H1 (cell line): ENCODE results near the gene TMEM243. TPM values are rescaled to one million over a fixed set of nuclear protein-coding genes. Genes with fewer than 3 reads are reported as not detected.

Experiments
- CTCF ChIA-PET: fragments of 300-600 bp; sonication (Branson Sonifier 250); formaldehyde crosslinking; loops from one replicate; lab custom pipeline; 2021; ENCODE audit not compliant: partially characterized antibody; lab: Charles Lee
- POLR2A ChIA-PET: fragments of 300-600 bp; sonication (Branson Sonifier 250); formaldehyde crosslinking; loops from one replicate; lab custom pipeline; 2021; ENCODE audit warnings: inconsistent platforms; ENCODE audit not compliant: partially characterized antibody; lab: Charles Lee
- DNase-seq, 2 experiments: peaks; one replicate each; pipeline versions ENCODE4 v3.0.0 to v3.0.0-alpha.2; 2010 to 2022; ENCODE audit warnings: low spot score in 2 of 2, low read depth in 1 of 2, mixed read lengths in 1 of 2
- FAIRE-seq: peaks from 2 replicates; lab custom pipeline; 2011; peaks lifted over from hg19 to GRCh38; lab: Jason Lieb, UNC
- H2AFZ ChIP-seq: 2 replicates; pipeline ENCODE4 v1.8.1; 2012; ENCODE audit warnings: low read length, inconsistent platforms
- H2AK5ac ChIP-seq: 2 replicates; pipeline ENCODE4 v1.6.1; 2013; ENCODE audit warnings: low read depth, low read length
- H2BK120ac ChIP-seq: replicated peaks from 2 replicates; pipeline ENCODE3; 2013; ENCODE audit warnings: low read depth, low read length, inconsistent platforms
- H2BK12ac ChIP-seq: 2 replicates; pipeline ENCODE4 v1.6.1; 2013; ENCODE audit warnings: low read depth, low read length
- H2BK15ac ChIP-seq: 2 replicates; pipeline ENCODE4 v1.6.1; 2013; ENCODE audit warnings: low read length
- H2BK20ac ChIP-seq: 2 replicates; pipeline ENCODE4 v1.6.1; 2013; ENCODE audit warnings: low read length
- H2BK5ac ChIP-seq: 2 replicates; pipeline ENCODE4 v1.6.1; 2013; ENCODE audit warnings: low read depth, low read length
- H3K14ac ChIP-seq: 2 replicates; pipeline ENCODE4 v1.6.1; 2013; ENCODE audit warnings: inconsistent platforms; ENCODE audit not compliant: insufficient read length
- H3K18ac ChIP-seq: 2 replicates; pipeline ENCODE4 v1.6.1; 2013; ENCODE audit warnings: low read length; ENCODE audit errors: extremely low read depth
- H3K23ac ChIP-seq: 2 replicates; pipeline ENCODE4 v1.6.1; 2013; ENCODE audit warnings: inconsistent platforms; ENCODE audit not compliant: insufficient read length
- H3K23me2 ChIP-seq: 2 replicates; pipeline ENCODE4 v1.6.1; 2013; ENCODE audit warnings: low read depth, low read length
- H3K27ac ChIP-seq: 2 replicates; pipeline ENCODE4 v1.6.1; 2011; ENCODE audit warnings: low read depth, low read length, inconsistent platforms
- H3K27me3 ChIP-seq, 4 experiments: replicated peaks in 1 of 4; 1 replicate in 1 of 4; 2 replicates in 3 of 4; pipeline versions ENCODE4 v1.6.1 to v1.8.1; 2011 to 2013; ENCODE audit warnings: low read length in 3 of 4, mild to moderate bottlenecking in 3 of 4, inconsistent platforms in 2 of 4, mixed read lengths in 2 of 4, moderate library complexity in 1 of 4; ENCODE audit not compliant: control insufficient read depth in 3 of 4, insufficient read depth in 3 of 4; ENCODE audit errors: extremely low read depth in 1 of 4
- H3K36me3 ChIP-seq, 4 experiments: 2 replicates each; pipeline versions ENCODE4 v1.6.1 to v1.8.1; 2011 to 2013; ENCODE audit warnings: mild to moderate bottlenecking in 4 of 4, low read length in 3 of 4, moderate library complexity in 2 of 4, control low read depth in 1 of 4, inconsistent platforms in 1 of 4; ENCODE audit not compliant: insufficient read depth in 4 of 4, control insufficient read depth in 2 of 4
- H3K4ac ChIP-seq: replicated peaks from 2 replicates; pipeline ENCODE3; 2013; ENCODE audit warnings: low read length, low read depth, mixed read lengths, inconsistent platforms; ENCODE audit not compliant: insufficient read length
- H3K4me1 ChIP-seq, 4 experiments: replicated peaks in 1 of 4; 1 replicate in 1 of 4; 2 replicates in 3 of 4; pipeline versions ENCODE4 v1.6.1 to v1.8.1; 2011 to 2013; ENCODE audit warnings: low read length in 3 of 4, inconsistent platforms in 2 of 4, mixed read lengths in 1 of 4; ENCODE audit not compliant: insufficient read depth in 4 of 4, control insufficient read depth in 3 of 4
- H3K4me2 ChIP-seq, 2 experiments: 2 replicates each; pipeline versions ENCODE4 v1.6.1 to v1.8.1; 2011 to 2013; ENCODE audit warnings: low read depth in 2 of 2, low read length in 2 of 2, control low read depth in 1 of 2, inconsistent platforms in 1 of 2, mild to moderate bottlenecking in 1 of 2; ENCODE audit not compliant: insufficient read depth in 1 of 2
- H3K4me3 ChIP-seq, 4 experiments: fragments of 200-600, 300-600 bp in 1 of 4; sonication (generic), shearing (Covaris generic), sonication (Bioruptor Twin) in 1 of 4; 2 replicates each; pipeline versions ENCODE4 v1.5.1 to v1.8.1; 2011 to 2016; ENCODE audit warnings: low read length in 4 of 4, low read depth in 3 of 4, control low read depth in 2 of 4, inconsistent platforms in 2 of 4, mild to moderate bottlenecking in 2 of 4, mixed read lengths in 1 of 4, moderate library complexity in 1 of 4; ENCODE audit not compliant: insufficient read depth in 2 of 4; ENCODE audit errors: extremely low read depth in 1 of 4
- H3K56ac ChIP-seq: replicated peaks from 2 replicates; pipeline ENCODE3; 2013; ENCODE audit warnings: low read depth, mild to moderate bottlenecking, mixed read lengths, low read length, inconsistent platforms; ENCODE audit not compliant: insufficient read length
- H3K79me1 ChIP-seq: 2 replicates; pipeline ENCODE4 v1.6.1; 2013; ENCODE audit warnings: low read depth, low read length, control low read depth
- H3K79me2 ChIP-seq, 2 experiments: 2 replicates each; pipeline versions ENCODE4 v1.6.1 to v1.8.1; 2012 to 2013; ENCODE audit warnings: low read length in 2 of 2, mild to moderate bottlenecking in 2 of 2, inconsistent platforms in 1 of 2; ENCODE audit not compliant: insufficient read depth in 2 of 2, control insufficient read depth in 1 of 2
- H3K9ac ChIP-seq, 4 experiments: replicated peaks in 1 of 4; 1 replicate in 1 of 4; 2 replicates in 3 of 4; pipeline versions ENCODE4 v1.6.1 to v1.8.1; 2011 to 2013; ENCODE audit warnings: low read depth in 3 of 4, low read length in 3 of 4, control low read depth in 2 of 4, mild to moderate bottlenecking in 2 of 4, moderate library complexity in 2 of 4, inconsistent platforms in 1 of 4; ENCODE audit errors: extremely low read depth in 1 of 4
- H3K9me3 ChIP-seq, 2 experiments: 2 replicates each; pipeline versions ENCODE4 v1.6.1 to v1.8.1; 2012 to 2013; ENCODE audit warnings: mild to moderate bottlenecking in 2 of 2, moderate library complexity in 2 of 2, control low read depth in 1 of 2, inconsistent platforms in 1 of 2, low read depth in 1 of 2, low read length in 1 of 2, mixed read lengths in 1 of 2; ENCODE audit not compliant: insufficient read depth in 2 of 2
- H4K20me1 ChIP-seq, 2 experiments: replicated peaks in 1 of 2; 2 replicates each; pipeline versions ENCODE3 to v1.8.1; 2011 to 2013; ENCODE audit warnings: inconsistent platforms in 2 of 2, low read length in 2 of 2, mild to moderate bottlenecking in 1 of 2; ENCODE audit not compliant: insufficient read depth in 2 of 2, control insufficient read depth in 1 of 2
- H4K5ac ChIP-seq: 2 replicates; pipeline ENCODE4 v1.6.1; 2013; ENCODE audit warnings: low read length, low read depth, mixed read lengths, inconsistent platforms; ENCODE audit not compliant: insufficient read length
- H4K8ac ChIP-seq: 2 replicates; pipeline ENCODE4 v1.8.0; 2013; ENCODE audit warnings: mild to moderate bottlenecking, moderate library complexity, low read length, inconsistent platforms; ENCODE audit not compliant: insufficient read depth; ENCODE audit errors: extremely low read depth
- H4K91ac ChIP-seq: replicated peaks from 2 replicates; pipeline ENCODE3; 2013; ENCODE audit warnings: low read length, mixed read lengths, inconsistent platforms; ENCODE audit not compliant: insufficient read length
- ASH2L ChIP-seq: fragments of 200-600, 300-600 bp; sonication (generic); IDR thresholded peaks from one replicate; pipeline ENCODE4 v1.7.1; 2017; ENCODE audit warnings: low read length
- CBX5 ChIP-seq: fragments of 300-800, 300-1000 bp; sonication (generic); IDR thresholded peaks from 2 replicates; pipeline ENCODE4 v1.7.1; 2016; ENCODE audit warnings: antibody characterized with exemption, low read length, low read depth
- CHD2 ChIP-seq: IDR thresholded peaks from 2 replicates; pipeline ENCODE4 v1.6.1; 2012; ENCODE audit warnings: low read length, improper control_type of control experiment
- EGR1 ChIP-seq: IDR thresholded peaks from 2 replicates; pipeline ENCODE4 v1.6.1; 2011; ENCODE audit warnings: low read depth, low read length, borderline replicate concordance
- KDM4A ChIP-seq: IDR thresholded peaks from one replicate; pipeline ENCODE4 v1.7.1; 2012; ENCODE audit warnings: low read depth, mild to moderate bottlenecking, moderate library complexity, low read length, inconsistent platforms; ENCODE audit not compliant: severe bottlenecking
- RAD21 ChIP-seq, 2 experiments: IDR thresholded peaks in 1 of 2; conservative IDR thresholded peaks in 1 of 2; 2 replicates each; pipeline ENCODE4 v1.6.1; 2011; ENCODE audit warnings: low read depth in 2 of 2, low read length in 2 of 2, improper control_type of control experiment in 1 of 2, inconsistent platforms in 1 of 2, mild to moderate bottlenecking in 1 of 2, moderate library complexity in 1 of 2
- SP1 ChIP-seq: IDR thresholded peaks from 2 replicates; pipeline ENCODE4 v1.6.1; 2011; ENCODE audit warnings: low read depth, low read length
- TBP ChIP-seq: IDR thresholded peaks from 2 replicates; pipeline ENCODE4 v1.6.1; 2011; ENCODE audit warnings: low read depth, low read length, improper control_type of control experiment
- TEAD4 ChIP-seq: IDR thresholded peaks from 2 replicates; pipeline ENCODE4 v1.6.1; 2012; ENCODE audit warnings: low read depth, low read length, inconsistent platforms, mixed read lengths
- YY1 ChIP-seq: IDR thresholded peaks from 2 replicates; pipeline ENCODE4 v1.6.1; 2011; ENCODE audit warnings: low read depth, mild to moderate bottlenecking, low read length
- WGBS, 2 experiments: shearing (Covaris generic) in 1 of 2; methylation state at CpG; one replicate each; pipeline versions ENCODE4 v1.1.6 to v1.1.7; 2013 to 2015; ENCODE audit warnings: low lambda C conversion rate in 2 of 2, mixed read lengths in 2 of 2, inconsistent platforms in 1 of 2, low coverage in 1 of 2, missing lambda C conversion rate in 1 of 2; ENCODE audit not compliant: insufficient replicate concordance in 2 of 2, insufficient coverage in 1 of 2, insufficient read length in 1 of 2; ENCODE audit errors: extremely low coverage in 1 of 2, missing lambda C conversion rate in 1 of 2; 5-methylcytosine and 5-hydroxymethylcytosine counted together
- polyA plus RNA-seq, 7 experiments: library from polyadenylated mRNA; depleted of rRNA in 3 of 7; stranded (reverse) in 5 of 7; unstranded in 2 of 7; fragments of >200 nt in 5 of 7; fragments of 200-250 nt in 2 of 7; gene quantifications; 1 replicate in 5 of 7; 2 replicates in 1 of 7; 4 replicates in 1 of 7; pipeline versions ENCODE4 v1.2.1 to v1.2.3, GENCODE V29; 2011 to 2013; ENCODE audit warnings: missing spikeins in 2 of 7, mixed read lengths in 2 of 7
- total RNA-seq: library from RNA; stranded (reverse); fragmentation: NEBNext Ultra II Directional; extraction: Animal tissue kit (Norgen Biotek cat#: 25700); gene quantifications from 2 replicates; pipeline ENCODE4 v1.2.1, GENCODE V29; 2021
- TF ChIP-seq, protein P1 (sequence below), 3 experiments: IDR thresholded peaks; 1 replicate in 2 of 3; 2 replicates in 1 of 3; pipeline versions ENCODE4 v1.5.1 to v1.6.1; 2011; ENCODE audit warnings: low read length in 3 of 3, mild to moderate bottlenecking in 3 of 3, inconsistent platforms in 2 of 3, low read depth in 1 of 3, moderate library complexity in 1 of 3; ENCODE audit not compliant: insufficient read depth in 1 of 3; ENCODE audit errors: control extremely low read depth in 1 of 3

Gene TMEM243
- total and polyA plus RNA-seq, 2 of the 8 experiments (the other 6 are each of a cell fraction or from before 2014, with no cell fraction given): 23.7 to 27.6 TPM

DNA sequence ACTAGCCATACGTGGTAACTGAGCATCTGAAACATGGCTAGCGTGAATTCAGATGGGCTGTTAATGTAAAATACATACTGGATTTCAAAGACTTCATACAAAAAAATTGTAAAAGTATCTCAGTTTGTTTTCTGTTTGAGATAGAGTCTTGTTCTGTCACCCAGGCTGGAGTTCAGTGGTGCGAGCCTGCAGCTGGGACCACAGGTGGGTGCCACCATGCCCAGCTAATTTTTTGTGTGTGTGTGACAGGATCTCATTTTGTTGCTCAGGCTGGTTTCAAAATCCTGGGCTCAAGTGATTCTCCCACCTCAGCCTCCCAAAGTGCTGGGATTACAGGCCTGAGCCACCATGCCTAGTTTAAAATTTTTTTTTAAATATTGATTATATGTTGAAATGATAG, 4.5 kb downstream of the TMEM243 start:
- H3K4me2 ChIP-seq: no peak overlapping the region
- H3K79me2 ChIP-seq: peaks cover 0 to 71% of the 10 kb centered on the region in 2 experiments; a peak in 3 of 4 replicates
- H2AK5ac ChIP-seq: no peak overlapping the region
- peaks cover 0 to 7% (median 0%) of the 10 kb centered on the region in 4 experiments; a peak in 1 of 7 replicates for H3K4me1 ChIP-seq
- H2BK5ac ChIP-seq: no peak overlapping the region
- peaks cover 3% of the 10 kb centered on the region in 2 experiments for H4K20me1 ChIP-seq
- H3K27ac ChIP-seq: no peak overlapping the region
- H3K23ac ChIP-seq: no peak overlapping the region
- DNase-seq (no peak), FAIRE-seq (no peak)
- H3K27me3 ChIP-seq: no peaks in the 10 kb centered on the region
- H3K79me1 ChIP-seq: peaks cover 12% of the 10 kb centered on the region; the same call in 1 of the 2 replicates
- H2BK15ac ChIP-seq: no peak overlapping the region
- no peak overlapping the region for H3K4ac ChIP-seq
- H2BK20ac ChIP-seq: no peak overlapping the region
- H3K9me3 ChIP-seq: no peaks in the 10 kb centered on the region
- TF ChIP-seq CBX5 (no peak), TEAD4 (no peak), YY1 (no peak), ASH2L (no peak), RAD21 (IDR thresholded peaks at IDR 0.05 in 1 of 2, conservative IDR thresholded peaks at IDR 0.05 in 1 of 2; ENCODE audit: low read depth in 2 of 2, low read length in 2 of 2) (no peak), KDM4A (no peak), SP1 (no peak), CHD2 (no peak), TBP (no peak), EGR1 (no peak)
- TF ChIP-seq, protein P1, sequence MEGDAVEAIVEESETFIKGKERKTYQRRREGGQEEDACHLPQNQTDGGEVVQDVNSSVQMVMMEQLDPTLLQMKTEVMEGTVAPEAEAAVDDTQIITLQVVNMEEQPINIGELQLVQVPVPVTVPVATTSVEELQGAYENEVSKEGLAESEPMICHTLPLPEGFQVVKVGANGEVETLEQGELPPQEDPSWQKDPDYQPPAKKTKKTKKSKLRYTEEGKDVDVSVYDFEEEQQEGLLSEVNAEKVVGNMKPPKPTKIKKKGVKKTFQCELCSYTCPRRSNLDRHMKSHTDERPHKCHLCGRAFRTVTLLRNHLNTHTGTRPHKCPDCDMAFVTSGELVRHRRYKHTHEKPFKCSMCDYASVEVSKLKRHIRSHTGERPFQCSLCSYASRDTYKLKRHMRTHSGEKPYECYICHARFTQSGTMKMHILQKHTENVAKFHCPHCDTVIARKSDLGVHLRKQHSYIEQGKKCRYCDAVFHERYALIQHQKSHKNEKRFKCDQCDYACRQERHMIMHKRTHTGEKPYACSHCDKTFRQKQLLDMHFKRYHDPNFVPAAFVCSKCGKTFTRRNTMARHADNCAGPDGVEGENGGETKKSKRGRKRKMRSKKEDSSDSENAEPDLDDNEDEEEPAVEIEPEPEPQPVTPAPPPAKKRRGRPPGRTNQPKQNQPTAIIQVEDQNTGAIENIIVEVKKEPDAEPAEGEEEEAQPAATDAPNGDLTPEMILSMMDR (IDR thresholded peaks at IDR 0.05; ENCODE audit: control extremely low read depth in 1 of 3, insufficient read depth in 1 of 3, low read depth in 1 of 3, low read length in 3 of 3): no peak
- H4K5ac ChIP-seq: no peak overlapping the region
- no peak overlapping the region for H2BK12ac ChIP-seq
- H3K56ac ChIP-seq: no peak overlapping the region
- ChIA-PET POLR2A (interaction anchor here (0.9 to 3.0 kb wide), 4 partner anchors 11 to 62 kb away, joined by 3 to 12 read pairs (median 4); partner anchors contain the start of gene DMTF1), CTCF (interaction anchor here (1.0 to 1.8 kb wide), 3 partner anchors 13 to 201 kb away, joined by 3 to 5 read pairs (median 4); no protein-coding TSS in a partner anchor)
- 82% methylated on average over 3 of the region's 3 CpGs; no CpG with 5 or more reads in 1 of the 2 experiments for WGBS, 2 experiments
- peaks cover 9% of the 10 kb centered on the region; the same call in 1 of the 2 replicates for H3K23me2 ChIP-seq
- peaks cover 0 to 10% (median 5%) of the 10 kb centered on the region in 4 experiments; a peak in 3 of 8 replicates for H3K36me3 ChIP-seq
- no peak overlapping the region for H2AFZ ChIP-seq
- no peak overlapping the region for H4K91ac ChIP-seq
- no peak overlapping the region for H3K18ac ChIP-seq
- H3K14ac ChIP-seq: no peak overlapping the region
- no peak overlapping the region for H3K4me3 ChIP-seq
- H2BK120ac ChIP-seq: no peak overlapping the region
- H3K9ac ChIP-seq: no peak overlapping the region
- no peak overlapping the region for H4K8ac ChIP-seq
